HepG2 (cell line): Measurements from ENCODE around the gene LIM2.
"Not testable (repeated sequence)": the region's sequence is repeated elsewhere in the genome, so short reads cannot be mapped to it uniquely, and the experiment has no call there.

ENCODE experiments used
- ATF3 ChIP-seq: sonication (generic); formaldehyde crosslinking; IDR thresholded peaks from 2 replicates; pipeline ENCODE4 v1.4.0; 2020; ENCODE audit warnings: missing genetic modification reagents
- BRF2 ChIP-seq: sonication (generic); formaldehyde crosslinking; IDR thresholded peaks from 2 replicates; pipeline ENCODE4 v1.8.1; 2022; ENCODE audit warnings: mild to moderate bottlenecking, missing genetic modification reagents
- JUNB ChIP-seq: sonication (generic); formaldehyde crosslinking; IDR thresholded peaks from 2 replicates; pipeline ENCODE4 v1.8.0; 2022; ENCODE audit warnings: missing genetic modification reagents, mild to moderate bottlenecking, borderline replicate concordance
- KLF13 ChIP-seq: sonication (generic); formaldehyde crosslinking; IDR thresholded peaks from 2 replicates; pipeline ENCODE4 v1.4.0; 2020; ENCODE audit warnings: mild to moderate bottlenecking, missing genetic modification reagents

- TF ChIP-seq KLF13, JUNB, ATF3, BRF2 (CRISPR knock-in tag): not testable (repeated sequence)
Observed at GRCh38 chr19:51399936-51400335, 12.2 kb upstream of the LIM2 start.
